Sigmoid colon (tissue), 4 donors: ENCODE measurements around the gene FOXP1.

Experiments used
- CTCF ChIP-seq, 4 experiments: fragments of 450-650 bp in 3 of 4; fragments of 200-600 bp in 1 of 4; IDR thresholded peaks; one replicate each; pipeline ENCODE4 v1.5.1; 2016 to 2019; ENCODE audit warnings: antibody characterized with exemption in 4 of 4, mild to moderate bottlenecking in 3 of 4, moderate library complexity in 2 of 4
- POLR2AphosphoS5 ChIP-seq, 4 donors: sonication (generic); formaldehyde crosslinking; IDR thresholded peaks; one replicate each; pipeline ENCODE4 v1.6.1; 2017; ENCODE audit warnings: antibody characterized with exemption in 4 of 4

GRCh38 chr3:71218508-71218907 is 365.0 kb downstream of the FOXP1 start:
- TF ChIP-seq CTCF (IDR thresholded peaks at IDR 0.05) (no peak), POLR2AphosphoS5 (IDR thresholded peaks at IDR 0.05) (no peak)
